HG02623 (cell line): Measurements from ENCODE around the gene ZNF490.
"Not testable (repeated sequence)": the region's sequence is repeated elsewhere in the genome, so short reads cannot be mapped to it uniquely, and the experiment has no call there.

Source experiments
- ATAC-seq: cut with Tn5 transposase; IDR thresholded peaks from one replicate; pipeline ENCODE4 v1.9.1; 2021; ENCODE audit warnings: moderate library complexity; ENCODE audit not compliant: unreplicated experiment

ZNF490 gene

GRCh38 chr19:12610540-12611360 lies at the start of gene ZNF490, which contains the start of gene ZNF791:
TSS of gene ZNF490 (minus strand) at chr19:12610813. CDS start at chr19:12610680, 133 bp downstream.
TSS of gene ZNF791 (plus strand) at chr19:12610920. CDS start at chr19:12611080, 160 bp downstream.
- ATAC-seq: peak; percentile 72

DNA sequence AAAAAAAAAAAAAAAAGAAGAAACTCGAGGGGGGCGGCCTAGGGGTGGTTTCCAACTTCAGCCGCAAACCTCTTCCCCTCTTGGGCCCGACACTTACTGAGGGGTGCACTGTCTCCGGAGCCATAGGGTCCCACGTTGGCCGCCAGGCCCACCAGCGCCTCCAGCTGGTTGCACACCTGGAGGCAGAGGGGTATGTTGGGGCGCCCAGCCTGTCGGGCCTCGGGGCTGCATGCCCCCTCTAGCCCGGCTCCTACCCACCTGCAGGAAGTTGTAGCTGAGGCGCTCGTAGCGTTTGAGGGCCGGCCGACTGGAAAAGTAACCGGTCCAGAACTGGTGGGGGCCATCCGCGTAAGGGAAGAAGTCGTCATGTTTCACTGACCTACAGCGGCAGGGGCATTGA lies 47.4 kb upstream of the ZNF490 start:
- ATAC-seq: no peak

DNA sequence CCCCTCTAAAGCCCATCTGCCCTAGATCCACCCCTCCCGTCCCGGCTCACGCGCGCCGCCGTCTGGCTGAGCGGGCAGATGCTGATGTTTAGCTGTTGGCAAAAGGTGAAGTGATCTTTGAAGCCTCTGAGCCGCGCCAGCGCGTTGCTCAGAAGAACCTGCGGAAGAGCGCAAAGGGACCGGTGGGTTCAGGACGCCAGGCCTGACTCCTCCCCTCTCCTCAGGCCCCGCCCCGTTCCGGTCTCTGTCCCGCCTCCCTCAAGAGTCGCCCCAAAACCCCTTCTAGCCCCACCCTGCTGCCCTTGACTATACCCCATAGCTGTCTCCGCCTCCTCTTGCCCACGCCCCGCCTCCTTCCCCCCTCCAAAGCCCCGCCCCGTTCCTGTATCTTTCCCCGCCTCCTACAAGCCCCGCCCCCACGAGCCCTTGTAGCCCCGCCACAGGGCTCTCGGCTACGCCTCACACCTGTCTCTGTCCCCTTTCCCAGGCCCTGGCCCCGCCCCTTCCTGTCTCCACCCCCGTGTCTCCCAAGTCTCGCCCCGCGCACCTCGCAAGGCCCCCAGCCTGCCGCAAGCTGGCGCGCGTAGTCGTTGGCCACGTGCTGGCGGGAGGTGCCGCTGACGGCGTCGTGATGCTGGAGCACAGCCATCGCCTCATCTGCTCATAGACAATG lies 46.4 kb upstream of the ZNF490 start:
- no peak for ATAC-seq

DNA sequence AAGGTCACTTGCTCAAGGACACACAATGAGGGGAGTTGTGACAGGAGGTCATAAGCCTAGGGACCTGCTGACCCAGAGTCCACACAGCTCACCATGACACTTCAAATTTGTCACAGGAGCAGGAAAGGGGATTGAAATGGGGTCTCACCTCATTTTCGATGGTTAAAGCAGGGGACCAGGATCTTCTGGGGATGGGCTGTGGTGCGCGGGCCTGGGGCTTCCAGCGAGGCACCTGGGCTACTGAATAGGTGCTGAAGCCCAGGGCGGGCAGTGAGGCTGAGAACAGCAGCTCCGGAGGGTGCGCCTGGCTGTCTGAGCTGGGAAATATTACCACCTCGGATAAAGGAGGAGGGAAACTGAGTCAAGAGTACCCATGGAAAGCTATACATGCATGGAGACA lies 44.9 kb upstream of the ZNF490 start:
- no peak for ATAC-seq

DNA sequence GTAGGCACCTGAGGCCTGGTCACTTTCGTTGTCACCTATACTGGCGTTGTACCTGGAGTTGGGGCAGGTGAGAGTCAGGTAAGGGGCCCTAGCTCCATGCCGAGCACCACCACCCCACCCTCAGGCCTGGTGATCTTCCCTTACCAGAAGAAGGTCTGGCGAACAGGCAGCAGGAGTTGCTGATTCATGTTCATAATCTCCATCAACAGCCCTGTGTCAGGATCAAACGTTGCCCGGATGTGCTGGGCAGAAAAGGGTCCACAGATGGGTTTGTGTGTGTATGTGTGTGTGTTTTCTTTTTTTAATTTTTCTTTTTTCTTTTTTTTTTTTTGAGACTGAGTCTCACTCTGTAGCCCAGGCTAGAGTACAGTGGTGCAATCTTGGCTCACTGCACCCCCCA lies 41.6 kb upstream of the ZNF490 start:
- ATAC-seq: no peak

GRCh38 chr19:12649941-12650340 lies 39.3 kb upstream of the ZNF490 start:
- ATAC-seq: no peak

DNA sequence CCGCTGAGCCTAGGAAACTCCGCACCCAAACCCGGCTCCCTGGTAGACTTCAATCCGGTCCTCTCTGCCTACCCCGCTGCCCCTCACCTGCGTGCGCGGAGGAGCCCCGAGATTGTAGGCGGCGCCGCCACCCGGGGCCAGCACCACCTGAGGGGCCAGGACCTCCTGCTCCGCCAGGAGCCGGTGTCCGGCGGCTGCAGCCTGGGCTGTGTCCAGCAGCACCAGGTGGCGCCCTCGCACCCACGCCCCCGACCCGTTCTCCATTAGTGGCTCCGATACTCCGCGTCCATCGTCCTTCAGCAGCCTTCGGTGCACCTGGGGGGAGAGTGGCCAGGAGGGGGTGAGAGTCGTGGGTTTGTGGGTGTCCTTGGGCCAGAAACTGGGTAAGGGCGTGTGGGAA lies 37.5 kb upstream of the ZNF490 start:
- ATAC-seq: no peak

- ATAC-seq: no peak
Observed at GRCh38 chr19:12647490-12648071, 37.0 kb upstream of the ZNF490 start.

DNA sequence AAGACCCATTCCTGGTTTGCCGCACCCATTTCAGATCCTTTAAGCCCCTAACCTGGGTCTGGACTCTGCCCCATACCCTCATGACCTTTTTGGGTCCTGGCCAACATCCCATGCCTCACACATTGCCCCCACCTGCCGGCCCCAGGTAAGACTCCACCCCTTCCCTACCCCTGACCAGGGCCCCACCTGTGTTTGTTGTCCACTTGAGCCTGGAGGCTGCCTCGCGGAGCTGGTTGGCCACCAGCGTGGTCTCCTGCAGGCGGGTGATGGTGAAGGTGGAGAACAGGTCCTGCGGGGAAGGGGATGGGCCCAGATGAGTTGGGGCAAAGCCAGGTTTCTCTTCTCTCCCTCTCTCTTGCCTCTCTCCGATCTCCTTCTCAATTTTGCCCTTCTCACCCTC lies 36.4 kb upstream of the ZNF490 start:
- ATAC-seq: no peak

- ATAC-seq: no peak
Observed at GRCh38 chr19:12646551-12646950, 35.9 kb upstream of the ZNF490 start.

- ATAC-seq: not testable (repeated sequence)
Observed at GRCh38 chr19:12643716-12644115, 33.1 kb upstream of the ZNF490 start.

GRCh38 chr19:12642506-12642905 lies 31.9 kb upstream of the ZNF490 start:
- ATAC-seq: no peak

- no peak for ATAC-seq
Observed at GRCh38 chr19:12641456-12641855, 30.8 kb upstream of the ZNF490 start.

DNA sequence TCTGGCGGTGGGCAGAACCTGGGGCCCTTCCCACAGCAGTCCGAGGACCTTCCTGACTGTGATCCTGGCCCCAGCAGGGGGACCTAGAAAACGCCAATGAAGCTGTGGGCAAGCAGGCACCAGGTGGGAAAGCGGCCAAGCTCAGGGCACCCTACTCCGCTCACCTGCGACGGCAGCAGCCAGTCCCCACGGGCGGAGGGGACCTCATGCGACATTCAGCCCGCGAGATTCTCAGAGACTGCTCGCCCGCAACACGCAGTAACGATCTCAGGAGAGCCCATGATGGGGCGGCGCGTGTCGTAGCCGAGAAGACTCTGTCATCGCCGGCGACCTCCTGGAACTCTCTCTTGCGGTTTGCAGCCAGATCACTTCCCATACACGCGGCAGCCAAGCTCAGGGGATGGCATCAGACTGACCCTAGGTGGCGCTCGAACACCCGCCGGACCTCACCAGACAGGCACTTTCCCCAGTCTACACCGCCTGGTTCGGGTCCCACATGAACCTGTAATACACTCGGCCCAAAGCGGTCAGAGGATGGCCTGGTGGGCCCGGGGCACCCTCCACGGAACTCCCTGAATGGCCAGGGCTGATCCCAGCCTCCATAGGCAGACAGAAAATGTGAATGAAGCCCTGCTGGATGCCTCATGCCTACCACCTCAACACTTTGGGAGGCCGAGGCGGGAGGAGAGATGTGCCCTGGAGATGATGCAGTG lies 29.4 kb upstream of the ZNF490 start:
- no peak for ATAC-seq

- ATAC-seq: no peak
Observed at GRCh38 chr19:12638611-12639182, 28.1 kb upstream of the ZNF490 start.

GRCh38 chr19:12636631-12637030 lies 26.0 kb upstream of the ZNF490 start:
- no peak for ATAC-seq

GRCh38 chr19:12629215-12629614 lies 18.6 kb upstream of the ZNF490 start:
- ATAC-seq: no peak

DNA sequence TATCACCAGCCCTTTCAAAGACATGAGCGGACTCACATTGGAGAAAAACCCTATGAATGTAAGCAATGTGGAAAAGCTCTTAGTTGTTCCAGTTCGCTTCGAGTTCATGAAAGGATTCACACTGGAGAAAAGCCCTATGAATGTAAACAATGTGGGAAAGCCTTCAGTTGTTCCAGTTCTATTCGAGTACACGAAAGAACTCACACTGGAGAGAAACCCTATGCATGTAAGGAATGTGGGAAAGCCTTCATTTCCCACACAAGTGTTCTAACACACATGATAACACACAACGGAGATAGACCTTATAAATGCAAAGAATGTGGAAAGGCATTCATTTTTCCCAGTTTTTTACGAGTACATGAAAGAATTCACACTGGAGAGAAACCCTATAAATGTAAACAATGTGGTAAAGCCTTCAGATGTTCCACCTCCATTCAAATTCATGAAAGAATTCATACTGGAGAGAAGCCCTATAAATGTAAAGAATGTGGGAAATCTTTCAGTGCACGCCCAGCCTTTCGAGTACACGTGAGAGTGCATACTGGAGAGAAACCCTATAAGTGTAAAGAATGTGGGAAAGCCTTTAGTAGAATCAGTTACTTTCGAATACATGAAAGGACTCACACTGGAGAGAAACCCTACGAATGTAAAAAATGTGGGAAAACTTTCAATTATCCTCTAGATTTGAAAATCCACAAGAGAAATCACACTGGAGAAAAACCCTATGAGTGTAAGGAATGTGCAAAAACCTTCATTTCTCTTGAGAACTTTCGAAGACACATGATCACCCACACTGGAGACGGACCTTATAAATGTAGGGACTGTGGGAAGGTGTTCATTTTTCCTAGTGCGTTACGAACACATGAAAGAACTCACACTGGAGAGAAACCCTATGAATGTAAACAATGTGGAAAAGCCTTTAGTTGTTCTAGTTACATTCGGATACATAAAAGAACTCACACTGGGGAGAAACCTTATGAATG lies 17.7 kb upstream of the ZNF490 start:
- no peak for ATAC-seq

DNA sequence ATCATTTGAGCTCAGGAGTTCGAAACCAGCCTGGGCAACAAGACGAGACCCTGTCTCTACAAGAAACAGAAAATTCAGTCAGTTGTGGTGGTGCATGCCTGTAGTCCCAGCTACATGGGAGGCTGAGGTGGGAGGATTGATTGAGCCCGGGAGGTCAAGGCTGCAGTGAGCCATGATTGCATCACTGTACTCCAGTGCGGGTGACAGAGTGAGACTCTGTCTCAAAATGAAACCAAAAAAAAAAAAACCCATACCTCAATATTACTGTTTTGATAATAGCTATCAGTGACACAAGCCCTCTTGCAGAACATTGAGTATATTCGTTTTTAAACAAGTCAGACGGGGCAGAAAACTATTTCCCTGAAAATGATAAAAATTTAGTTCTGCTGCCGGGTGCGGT lies 16.3 kb upstream of the ZNF490 start:
- no peak for ATAC-seq
